Measurements from ENCODE around the gene DLL1.

DNA sequence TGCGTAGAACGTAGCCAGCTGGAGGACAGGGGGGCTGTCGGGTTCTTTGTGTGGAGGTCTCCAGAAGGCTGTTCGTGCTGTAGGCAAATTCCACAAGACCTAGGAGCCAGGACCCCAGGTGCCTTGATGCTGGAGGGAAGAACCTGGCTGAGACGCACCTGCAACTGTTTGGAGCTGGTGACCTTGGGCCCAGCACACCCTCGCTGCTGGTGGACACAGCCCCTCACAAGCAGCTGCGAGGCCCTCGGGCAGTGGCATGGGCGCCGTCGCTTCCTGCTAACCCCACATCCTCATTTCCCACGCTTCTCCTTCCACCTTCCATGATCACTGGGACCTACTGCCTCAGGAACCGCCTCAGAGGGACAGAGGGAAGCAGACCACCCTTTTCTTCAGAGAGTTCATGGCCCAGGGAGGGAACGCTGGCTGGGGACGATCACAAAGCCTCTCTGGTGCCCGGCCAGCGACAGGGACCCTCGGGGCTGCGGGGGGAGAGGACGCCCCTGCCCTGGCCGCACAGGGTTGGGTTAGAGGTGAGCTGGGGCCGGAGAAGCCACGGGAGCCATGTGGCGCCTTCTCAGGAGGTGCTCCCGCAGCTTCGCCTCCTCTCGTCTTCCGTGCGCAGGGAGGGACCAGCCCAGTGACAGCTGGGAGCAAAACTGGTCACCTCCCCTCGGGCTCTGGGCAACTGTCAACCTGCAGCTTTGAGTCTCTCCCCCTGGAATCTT is 18.4 kb downstream of the DLL1 start:
- TF ChIP-seq EZH2 (IDR thresholded peaks at IDR 0.05; ENCODE audit: low read depth) = no peak
- TF ChIP-seq, protein P1, sequence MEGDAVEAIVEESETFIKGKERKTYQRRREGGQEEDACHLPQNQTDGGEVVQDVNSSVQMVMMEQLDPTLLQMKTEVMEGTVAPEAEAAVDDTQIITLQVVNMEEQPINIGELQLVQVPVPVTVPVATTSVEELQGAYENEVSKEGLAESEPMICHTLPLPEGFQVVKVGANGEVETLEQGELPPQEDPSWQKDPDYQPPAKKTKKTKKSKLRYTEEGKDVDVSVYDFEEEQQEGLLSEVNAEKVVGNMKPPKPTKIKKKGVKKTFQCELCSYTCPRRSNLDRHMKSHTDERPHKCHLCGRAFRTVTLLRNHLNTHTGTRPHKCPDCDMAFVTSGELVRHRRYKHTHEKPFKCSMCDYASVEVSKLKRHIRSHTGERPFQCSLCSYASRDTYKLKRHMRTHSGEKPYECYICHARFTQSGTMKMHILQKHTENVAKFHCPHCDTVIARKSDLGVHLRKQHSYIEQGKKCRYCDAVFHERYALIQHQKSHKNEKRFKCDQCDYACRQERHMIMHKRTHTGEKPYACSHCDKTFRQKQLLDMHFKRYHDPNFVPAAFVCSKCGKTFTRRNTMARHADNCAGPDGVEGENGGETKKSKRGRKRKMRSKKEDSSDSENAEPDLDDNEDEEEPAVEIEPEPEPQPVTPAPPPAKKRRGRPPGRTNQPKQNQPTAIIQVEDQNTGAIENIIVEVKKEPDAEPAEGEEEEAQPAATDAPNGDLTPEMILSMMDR (conservative IDR thresholded peaks at IDR 0.05) = no peak

All from PC-9 (cell line).